WTC11 (cell line): Measurements from ENCODE around the gene CDCA5.

Source experiments
- SP1 ChIP-seq: sonication (generic); formaldehyde crosslinking; conservative IDR thresholded peaks from 2 replicates; pipeline ENCODE4 v1.8.1; 2022; ENCODE audit warnings: missing genetic modification reagents
- TF ChIP-seq, protein P1 (sequence below): fragments of 200-600 bp; IDR thresholded peaks from 2 replicates; pipeline ENCODE4 v1.8.0; 2022; ENCODE audit warnings: antibody characterized with exemption

DNA sequence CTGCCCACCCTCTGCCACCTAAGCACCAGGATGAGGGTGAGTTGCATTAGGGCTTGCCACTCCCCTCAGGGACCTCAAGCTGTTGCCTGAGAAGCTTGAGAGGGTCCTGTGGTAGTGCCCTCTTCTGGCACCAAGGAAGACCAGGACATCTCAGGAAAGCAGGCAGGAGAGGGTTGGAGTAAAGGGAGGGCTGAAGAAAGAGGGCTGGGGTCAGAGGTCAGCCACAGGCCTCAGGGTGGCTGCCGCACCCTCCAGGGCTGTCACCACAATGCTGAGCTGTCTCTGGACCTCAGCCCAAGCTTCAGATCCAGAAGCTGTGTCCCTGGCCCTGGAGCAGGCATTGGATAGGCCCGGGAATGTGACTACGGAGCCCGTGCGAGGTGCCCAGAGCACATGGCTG is 38.8 kb downstream of the CDCA5 start:
- TF ChIP-seq, protein P1, sequence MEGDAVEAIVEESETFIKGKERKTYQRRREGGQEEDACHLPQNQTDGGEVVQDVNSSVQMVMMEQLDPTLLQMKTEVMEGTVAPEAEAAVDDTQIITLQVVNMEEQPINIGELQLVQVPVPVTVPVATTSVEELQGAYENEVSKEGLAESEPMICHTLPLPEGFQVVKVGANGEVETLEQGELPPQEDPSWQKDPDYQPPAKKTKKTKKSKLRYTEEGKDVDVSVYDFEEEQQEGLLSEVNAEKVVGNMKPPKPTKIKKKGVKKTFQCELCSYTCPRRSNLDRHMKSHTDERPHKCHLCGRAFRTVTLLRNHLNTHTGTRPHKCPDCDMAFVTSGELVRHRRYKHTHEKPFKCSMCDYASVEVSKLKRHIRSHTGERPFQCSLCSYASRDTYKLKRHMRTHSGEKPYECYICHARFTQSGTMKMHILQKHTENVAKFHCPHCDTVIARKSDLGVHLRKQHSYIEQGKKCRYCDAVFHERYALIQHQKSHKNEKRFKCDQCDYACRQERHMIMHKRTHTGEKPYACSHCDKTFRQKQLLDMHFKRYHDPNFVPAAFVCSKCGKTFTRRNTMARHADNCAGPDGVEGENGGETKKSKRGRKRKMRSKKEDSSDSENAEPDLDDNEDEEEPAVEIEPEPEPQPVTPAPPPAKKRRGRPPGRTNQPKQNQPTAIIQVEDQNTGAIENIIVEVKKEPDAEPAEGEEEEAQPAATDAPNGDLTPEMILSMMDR = no peak
- no peak for TF ChIP-seq SP1 (CRISPR knock-in tag)
